HG02852 (cell line): Measurements from ENCODE around the gene DSCAML1.

Source experiments
- ATAC-seq: cut with Tn5 transposase; IDR thresholded peaks from one replicate; pipeline ENCODE4 v1.9.1; 2021; ENCODE audit warnings: mild to moderate bottlenecking, moderate library complexity; ENCODE audit not compliant: unreplicated experiment

DSCAML1 gene

DNA sequence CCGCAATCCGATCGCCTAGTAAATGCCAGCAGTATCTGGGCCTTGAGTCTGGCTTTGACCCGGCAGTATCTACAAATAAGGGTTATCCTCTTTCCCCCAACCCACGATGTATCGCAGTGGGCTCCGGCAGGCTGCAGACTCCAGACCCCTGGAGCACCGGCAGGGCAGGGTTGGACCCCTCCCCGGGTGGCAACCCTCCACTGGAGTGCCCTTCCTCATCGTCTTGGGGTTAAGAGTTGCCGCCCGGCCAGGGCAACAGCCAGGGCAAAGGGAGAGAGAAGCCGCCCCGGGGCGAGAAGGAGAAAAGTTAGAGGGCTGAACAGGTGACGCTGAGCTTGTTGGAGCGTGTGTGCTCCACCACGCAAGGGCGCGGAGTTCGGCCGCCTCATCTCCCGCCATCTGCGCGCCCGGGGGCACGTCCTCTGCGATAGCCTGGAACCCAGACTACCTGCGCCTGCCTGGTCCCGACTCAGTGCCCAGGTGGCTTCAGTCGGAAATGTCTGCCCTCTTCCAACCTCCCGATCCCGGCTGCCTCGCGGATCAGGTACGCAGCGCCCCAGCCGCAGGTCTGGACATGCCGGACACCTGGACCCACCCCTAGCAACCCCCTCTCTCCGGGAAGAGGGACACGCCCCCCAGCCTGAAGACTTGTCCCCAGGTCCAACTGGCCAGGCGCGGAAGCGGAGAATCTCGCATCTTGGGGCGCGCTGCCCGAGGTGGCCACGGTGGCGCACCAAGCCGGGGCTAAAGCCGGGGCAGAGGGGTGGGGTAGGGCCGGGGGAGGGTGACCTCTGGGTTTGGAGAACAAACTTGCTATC lies 1.2 kb downstream of the DSCAML1 start:
- no peak for ATAC-seq

DNA sequence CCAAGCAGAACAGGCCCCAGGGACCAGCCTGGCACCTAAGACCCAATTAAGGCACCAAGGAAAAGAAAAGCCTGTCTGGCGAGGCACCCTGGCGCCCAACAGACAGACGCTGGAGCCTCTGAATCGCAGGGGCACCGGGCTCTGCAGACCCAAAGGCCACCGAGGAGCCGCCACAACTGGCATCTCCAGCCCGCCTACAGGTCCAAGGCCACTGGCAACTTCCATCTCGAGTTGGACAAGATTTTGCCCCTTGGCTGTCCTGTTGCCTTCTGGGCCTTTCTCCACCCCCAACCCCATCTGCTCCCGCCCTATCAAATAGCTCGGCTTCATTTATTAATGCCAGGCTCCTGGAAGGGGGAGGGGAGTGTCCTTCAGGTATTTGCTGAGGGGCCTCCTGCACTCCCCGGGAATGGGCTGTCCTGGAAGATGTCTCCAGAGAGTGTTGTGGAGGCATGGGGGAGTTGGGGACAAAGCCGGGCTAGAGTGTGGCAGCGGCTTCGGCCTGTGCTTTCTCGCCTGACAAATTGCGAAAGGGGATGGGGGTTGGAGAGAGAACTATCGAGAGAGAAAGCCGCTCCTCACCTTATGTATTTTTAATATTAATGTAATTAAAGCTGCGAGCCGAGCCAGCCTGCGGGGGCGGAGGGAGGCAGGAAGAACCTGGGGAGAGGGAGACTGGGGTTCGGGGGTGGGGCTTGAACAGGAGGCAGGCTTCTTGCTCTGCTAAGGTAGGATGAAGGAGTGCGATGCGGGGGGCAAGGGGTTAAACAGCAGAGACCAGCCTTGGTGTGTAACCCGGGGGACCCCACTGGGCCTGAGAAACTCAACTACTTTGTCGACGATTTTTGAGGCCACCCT lies 2.0 kb downstream of the DSCAML1 start:
- no peak for ATAC-seq

DNA sequence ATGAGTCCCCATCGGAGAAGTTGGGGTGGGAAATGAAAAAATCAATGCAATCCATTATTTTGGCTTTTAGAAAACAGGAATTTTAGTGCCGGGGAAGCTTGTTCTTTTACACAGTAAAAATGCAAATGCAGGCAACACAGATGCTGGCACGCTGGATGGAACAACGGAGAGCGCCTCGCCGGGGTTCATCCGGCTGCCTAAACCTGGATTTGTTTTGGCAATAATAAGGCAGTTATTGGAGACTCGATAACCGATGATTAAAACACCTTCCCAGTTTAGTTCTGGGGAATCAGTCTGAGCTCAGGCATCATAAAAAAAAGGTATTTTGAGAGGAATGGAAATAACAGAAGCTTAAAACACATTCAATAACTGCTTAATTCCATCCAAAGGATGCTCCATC lies 2.9 kb downstream of the DSCAML1 start:
- no peak for ATAC-seq

DNA sequence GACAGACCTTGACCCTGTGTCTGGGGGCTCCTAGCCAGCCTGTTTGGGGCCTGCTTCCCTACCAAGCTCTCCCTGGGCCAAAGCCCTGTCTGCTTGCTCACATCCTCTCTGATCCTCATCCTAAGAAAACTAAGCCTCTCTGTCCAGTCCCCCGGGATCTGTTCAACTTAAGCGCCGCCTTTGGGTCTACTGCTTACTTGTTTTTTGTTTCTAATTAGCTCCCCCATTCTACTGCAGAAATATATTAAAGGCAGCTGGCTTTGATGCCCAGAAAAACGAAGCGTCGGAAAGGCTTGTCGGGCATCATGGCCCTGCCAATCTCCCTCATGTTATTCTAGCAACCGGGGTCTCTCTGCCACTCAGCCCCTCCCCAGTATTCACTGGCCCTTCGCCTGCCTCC lies 3.4 kb downstream of the DSCAML1 start:
- ATAC-seq = no peak

DNA sequence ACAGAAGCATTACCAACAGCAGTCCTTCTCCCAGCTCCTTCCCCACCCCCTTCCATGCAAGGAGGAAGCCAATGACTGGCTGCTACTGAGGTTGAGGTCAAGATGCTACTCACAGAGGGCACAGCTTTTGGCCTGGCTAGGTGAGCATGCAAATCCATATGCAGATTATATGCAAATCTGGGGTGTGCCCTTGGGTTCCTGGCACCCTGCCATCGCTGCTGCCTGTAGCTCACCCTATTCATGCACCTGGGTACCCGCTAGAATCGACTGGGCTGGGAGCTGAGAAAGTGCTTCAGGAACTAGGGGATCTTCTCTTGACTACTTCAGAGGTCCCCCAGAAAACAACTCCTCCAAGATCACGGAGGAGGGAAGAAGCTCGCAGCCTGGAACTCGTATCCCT lies 4.0 kb downstream of the DSCAML1 start:
- ATAC-seq = no peak

DNA sequence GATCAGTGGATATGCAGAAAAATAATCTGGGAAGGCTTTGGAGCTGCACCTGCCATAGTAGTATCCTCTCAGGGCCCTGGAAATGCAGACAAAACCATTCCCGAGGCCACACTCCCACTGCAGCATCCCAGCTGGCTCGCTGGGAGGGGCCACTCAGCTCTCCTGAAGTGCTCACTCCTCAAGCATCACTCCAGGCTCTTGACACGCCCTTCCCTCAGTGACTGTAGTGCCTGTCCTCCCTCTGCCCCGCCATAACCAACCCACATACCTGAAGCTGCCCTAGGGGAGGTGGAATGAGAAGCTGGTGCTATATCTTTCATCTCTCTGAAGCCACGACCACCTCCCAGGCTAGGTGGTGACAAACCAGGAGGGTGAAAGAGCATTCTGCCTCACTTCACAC lies 4.8 kb downstream of the DSCAML1 start:
- ATAC-seq = no peak

DNA sequence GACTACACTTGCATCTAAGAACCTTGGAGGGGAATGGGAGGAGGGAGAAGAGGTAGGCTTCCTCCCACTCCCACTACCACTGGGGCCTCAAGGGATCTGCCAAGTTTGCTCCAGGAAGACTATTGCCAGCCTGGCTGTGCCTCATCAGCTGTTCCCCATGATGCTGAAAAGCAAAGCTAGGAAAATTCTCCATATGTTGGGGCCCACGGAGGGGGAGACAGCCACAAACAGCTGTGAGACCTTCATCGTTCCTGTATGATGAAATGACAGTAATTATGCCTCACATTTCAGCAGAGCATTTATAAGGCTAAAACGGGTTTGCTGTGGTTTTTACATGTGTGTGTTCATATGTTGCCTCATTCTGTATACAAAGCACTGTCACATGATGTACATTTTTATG lies 6.7 kb downstream of the DSCAML1 start:
- no peak for ATAC-seq

DNA sequence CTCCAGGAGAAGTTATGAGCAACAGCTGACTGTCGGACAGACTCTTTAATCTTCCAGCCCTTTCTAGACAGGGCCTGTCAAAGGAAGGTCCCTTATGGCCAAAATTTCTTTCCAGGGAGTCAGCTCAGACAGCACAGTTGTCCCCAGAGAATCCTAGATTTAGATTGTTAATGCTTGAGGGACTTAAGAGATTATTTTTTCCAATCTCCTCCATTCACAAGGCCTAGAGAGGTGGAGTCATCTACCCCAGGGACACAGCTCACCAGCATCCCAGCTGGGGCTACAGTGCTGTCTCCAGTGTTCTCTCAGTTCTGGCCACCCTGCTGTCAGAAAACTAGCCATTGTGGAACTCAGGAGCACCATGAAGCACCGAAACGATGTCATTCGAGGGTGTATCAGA lies 7.8 kb downstream of the DSCAML1 start:
- no peak for ATAC-seq

DNA sequence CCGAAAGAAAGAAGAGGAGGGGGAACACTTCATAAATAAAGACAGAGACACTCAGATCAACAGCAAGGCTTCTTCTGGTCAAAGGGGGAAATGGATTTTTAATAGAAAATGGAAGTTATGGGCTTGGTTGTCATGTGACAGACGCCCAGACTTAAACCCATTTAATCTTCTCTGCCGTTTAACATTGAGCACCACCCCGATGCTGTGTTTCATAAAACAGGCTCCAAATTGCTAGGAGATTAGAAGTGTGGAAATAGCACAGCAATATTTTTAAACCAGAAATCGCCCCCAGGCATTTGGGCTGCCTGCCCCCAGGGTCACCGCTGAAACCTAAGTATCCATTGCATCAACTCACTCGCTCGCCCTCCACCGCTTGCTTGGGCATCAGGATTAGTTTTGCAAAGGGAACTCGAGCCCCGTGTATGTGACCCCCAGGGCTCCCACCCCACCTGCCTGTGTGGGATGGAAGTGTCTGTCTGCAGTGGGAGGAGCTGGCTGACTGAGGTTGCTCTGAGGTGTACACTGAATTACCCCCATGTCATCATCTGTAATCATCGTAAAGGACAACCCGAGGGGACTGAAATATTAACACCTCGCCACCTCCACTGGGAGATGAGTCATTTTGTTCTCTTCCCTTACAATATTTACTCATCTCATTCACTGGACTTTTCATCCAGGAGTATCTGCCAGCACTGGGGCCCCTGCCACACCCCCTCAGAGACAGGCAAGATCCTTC lies 10.7 kb downstream of the DSCAML1 start:
- ATAC-seq = no peak

DNA sequence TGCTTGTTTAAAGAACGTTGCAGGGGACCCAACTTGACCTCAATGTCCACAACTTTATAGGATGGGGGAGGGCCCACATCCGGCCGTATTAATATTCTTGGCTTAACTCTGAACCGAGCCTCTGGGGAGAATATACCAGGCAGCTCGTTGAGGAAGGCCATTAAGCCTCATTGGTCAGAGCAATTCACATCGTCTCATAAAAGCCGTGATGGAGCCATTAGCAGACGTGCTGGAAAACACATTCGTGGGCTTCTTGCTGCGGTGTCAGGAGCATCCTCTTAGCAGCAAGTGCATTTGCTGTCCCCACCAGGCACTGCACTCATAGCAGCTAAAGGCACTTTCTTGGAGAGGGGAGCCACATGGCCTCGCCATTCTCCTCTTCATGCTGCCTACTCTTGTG lies 14.9 kb downstream of the DSCAML1 start:
- ATAC-seq = no peak

DNA sequence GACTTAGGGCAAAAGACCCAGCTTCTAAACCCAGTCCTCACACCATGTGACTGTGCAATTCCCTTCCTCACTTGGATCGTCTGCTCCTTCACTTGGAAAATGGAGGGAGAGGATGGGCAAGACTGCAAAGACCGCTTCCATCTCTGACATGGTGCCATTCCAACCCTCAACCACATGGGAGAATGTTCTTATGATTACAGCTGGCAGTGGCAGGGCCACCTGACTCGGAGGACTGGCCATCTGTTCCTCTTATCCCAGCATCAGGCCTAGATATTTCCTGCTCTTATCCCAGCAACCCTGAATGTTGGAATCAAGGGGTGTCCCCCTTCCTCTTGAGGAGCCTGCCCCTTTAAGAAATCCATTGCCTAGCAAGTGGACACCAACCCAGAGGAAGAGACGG lies 15.4 kb downstream of the DSCAML1 start:
- ATAC-seq = no peak

DNA sequence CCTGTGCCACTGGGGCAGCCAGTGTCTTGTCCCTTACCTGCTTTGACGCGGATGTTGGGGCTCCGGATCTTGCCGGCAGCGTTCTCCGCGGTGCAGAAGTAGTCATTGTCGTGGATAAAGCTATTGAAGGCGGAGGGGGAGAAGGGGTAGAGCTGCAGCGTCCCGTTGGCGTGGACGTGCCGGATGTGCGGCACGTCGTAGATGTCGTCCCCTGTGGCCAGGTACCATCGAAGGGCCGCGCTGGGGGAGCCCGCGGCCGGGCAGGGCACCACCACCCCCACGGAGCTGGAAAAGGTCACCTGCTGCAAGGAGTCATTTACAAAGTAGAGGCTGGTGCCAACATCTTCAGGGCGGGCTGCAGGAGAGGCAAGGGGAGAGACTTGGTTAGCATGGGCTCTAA lies 16.6 kb downstream of the DSCAML1 start:
- no peak for ATAC-seq

DNA sequence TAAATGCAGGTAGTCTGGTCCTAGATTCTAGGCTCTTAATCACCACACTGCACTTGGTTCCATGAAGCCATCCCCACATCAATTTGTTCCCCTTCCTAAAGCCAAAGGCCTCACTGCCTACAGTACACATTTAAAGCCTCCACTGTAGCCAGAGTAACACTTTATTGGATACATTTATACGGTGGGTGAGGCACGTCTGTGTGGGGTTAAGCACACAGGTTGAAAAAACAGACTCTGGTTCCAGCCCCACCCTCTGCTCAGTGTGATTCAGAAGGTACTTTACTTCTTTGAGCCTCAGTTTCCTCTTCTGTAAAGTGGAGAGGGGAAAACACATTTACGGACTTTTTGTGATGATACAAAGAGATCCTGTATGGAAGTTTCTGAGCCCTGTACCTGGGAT lies 22.5 kb downstream of the DSCAML1 start:
- no peak for ATAC-seq

DNA sequence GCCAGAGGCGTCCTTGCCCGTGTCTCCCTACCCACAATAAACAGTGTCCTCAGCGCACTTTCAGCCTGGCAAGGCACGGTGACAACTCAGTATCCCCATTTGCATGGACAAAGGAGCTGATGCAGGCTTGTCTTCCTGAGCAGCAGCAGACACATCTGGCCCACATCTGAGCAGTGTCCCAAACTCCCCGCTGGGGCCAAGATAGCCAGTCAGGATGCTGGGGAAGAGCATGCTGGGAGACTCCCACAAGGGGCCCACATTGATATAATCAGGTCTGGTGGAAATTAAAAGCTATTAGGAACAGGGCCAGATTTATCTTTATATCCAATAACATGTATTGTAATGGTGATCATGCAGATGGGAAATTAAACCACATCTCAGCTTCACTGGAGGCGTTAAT lies 24.7 kb downstream of the DSCAML1 start:
- no peak for ATAC-seq

DNA sequence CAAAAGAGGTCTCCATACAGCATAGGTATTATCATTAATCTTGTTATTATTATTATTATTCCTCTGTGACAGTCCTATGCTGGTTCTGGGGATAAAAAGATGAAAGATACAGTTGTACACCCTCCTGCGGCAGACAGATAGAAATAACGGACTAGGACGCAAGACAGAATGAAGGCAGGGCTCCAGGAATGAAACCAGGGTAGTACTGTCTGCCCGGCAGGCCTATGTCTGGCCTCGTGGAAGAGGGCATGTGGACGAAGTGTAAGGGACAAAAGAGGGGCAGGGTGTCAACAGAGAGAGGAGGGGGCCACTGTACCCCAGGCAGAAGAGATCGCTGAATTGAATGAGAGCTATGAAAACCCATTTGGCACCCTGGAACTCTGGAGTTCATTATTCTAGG lies 25.2 kb downstream of the DSCAML1 start:
- ATAC-seq = no peak

DNA sequence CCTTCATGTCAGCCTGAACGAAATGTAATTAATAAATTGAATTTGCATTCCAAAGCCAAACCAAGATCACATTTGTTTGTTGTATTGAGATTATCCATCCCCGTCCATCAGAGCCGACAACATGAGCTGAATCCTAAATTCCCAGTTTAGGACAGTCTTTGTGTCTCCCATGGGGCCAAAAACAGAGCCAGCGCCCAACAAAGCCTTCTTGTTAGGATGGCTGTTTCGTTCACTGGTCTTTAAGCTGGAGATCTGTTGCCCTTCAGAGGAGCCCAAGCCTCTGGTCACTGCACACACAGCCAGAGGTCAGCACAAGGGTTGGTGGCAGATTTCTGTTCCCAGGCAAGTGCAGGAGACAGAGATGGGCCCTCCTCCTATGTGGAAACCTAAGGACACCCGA lies 25.8 kb downstream of the DSCAML1 start:
- ATAC-seq = no peak

DNA sequence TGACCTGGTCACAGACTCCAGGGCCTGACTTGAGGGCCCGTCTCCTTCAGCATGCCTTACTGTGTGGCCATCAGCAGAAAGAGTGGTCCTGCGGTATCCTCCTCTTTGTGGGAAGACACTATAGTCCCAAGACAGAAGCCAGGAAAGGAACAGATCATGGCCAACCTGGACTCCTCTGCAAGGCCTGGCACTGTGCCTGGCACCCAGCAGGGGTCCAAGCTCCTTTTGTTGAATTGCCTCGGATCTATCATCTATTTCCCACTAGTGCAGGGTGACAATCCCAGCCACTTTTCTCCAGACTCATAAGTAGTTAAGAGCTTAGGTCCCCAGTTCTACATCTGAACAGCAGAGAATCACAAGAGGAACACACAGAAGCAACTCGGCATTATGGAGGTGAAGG lies 27.0 kb downstream of the DSCAML1 start:
- ATAC-seq = no peak

DNA sequence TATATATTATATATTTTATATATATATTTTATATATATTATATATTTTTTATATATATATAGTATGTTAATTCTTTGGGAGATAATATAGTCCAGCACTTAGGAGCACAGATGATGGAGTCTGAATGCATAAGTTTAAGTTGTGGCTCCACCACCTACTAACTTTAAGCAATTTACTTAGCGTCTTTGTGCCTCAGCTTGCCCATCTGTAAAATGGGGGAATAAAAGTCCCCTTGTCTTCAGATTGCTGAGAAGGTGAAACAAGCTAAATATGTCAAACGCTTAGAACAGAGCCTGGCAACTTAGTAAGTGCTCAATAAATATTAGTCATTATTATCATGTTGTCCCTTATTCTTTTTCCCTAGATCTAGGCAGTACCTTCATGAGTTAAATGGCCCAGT lies 27.5 kb downstream of the DSCAML1 start:
- no peak for ATAC-seq

DNA sequence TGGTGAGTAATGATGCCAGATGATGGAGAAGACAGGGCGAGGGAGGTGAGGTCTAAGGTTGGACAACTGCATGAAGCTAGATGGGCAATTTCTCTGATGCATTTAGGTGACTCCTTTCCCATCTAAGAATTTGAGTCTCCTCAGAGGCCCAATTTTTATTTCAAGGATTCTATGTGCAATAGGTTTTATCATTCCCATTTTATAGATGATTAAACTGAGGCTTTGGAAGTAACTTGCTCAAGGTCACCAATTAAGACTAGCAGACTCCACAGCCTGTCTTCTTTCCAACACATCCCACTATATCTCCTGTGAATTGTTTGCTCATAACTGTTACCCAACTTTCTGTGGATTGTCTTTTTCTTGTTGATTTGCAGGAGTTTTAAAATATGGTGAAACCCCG lies 28.5 kb downstream of the DSCAML1 start:
- no peak for ATAC-seq

DNA sequence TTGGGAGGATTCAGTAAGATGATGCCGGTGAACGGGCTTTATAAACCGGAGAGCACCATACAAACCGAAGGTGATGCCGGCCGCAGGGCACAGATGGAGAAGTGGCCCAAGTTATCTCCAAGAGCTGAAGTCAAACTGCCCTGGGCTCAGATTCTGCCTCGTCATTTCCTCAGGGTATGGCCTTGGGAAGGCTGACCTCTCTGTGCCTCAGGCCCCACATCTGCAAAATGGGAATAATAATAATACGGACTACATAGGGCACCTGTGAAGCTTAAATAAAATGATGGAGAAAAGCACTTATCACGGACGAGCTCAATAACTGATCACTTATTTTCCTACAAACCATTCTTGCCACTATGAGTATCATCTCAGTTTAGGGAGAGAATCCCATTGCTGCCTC lies 29.9 kb downstream of the DSCAML1 start:
- ATAC-seq = no peak

DNA sequence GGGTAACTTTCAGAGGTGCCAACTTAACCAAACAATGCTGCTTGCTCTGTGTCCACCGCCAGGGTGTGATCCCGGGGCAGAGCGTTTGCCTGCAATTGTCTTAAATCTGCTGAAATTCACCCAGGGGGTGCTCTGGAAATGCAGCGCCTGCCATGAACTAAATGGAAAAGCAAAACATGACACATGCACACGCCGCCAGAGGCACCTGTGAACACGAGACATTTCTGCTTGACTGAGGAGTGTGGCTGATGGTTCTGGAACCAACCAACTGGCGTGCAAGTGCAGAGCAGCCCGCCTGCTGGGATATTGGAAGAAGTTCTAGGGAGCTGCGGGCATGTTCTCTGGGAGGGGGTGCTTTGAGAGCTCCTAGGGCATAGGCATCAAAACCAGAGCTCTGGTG lies 30.4 kb downstream of the DSCAML1 start:
- no peak for ATAC-seq

DNA sequence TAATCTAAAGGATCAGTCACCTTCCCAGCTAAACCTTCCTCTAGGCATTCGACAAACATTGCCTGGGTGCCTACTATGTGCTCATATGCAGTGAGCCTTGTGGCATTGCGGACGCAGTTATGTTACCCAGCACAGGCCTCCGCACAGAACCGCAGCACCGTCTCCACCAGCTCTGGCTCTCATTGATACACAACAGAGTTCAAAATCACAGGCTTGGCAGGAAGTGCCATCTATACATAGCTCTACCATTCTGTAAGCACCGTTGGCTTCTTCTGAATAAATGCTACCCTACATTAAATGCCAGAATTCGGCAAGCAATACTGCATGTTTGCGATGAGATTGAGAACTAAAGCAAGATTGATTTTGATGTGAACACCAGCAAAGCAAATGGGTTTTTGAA lies 31.0 kb downstream of the DSCAML1 start:
- no peak for ATAC-seq
